ENCODE measurements around the gene TRPC1. TPM values are rescaled to one million over a fixed set of nuclear protein-coding genes. Genes with fewer than 3 reads are reported as not detected.

Gene TRPC1
- total RNA-seq, 4 donors from 2014 or later = 20.5 to 120 (median 53.9) TPM

DNA sequence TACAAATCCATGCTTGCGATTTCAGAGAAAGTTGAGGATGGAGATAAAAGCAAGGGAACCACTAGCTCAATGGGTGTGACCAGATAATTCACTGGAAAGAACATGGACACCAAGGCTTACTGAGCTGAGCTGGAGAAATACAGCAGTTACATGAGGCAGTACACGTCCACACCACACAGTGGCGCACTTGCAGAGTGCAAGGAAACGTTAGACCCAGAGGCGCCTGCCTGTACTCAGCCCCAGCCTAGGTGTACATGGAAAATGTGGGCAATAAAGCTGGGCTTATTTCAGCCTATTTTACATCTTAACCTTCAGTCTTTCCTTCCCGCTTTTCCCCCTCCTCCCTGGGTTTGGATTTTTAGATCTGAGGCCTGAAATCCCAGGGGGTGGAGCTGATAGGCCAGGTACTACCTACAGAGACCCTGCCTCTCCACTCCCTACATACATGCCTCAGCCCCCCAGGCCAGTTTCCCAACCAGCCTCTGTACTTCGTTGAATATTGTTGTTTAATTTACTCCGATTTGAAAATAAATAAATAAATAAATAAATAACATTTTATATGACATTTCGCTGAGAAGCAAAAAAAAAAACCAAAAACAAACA lies 105.0 kb downstream of the TRPC1 start:
- Histone ChIP-seq H3K27me3 (no peaks in the 10 kb centered on the region), H3K4me3 (no peak overlapping the region), H3K4me1 (no peaks in the 10 kb centered on the region), H3K36me3 (no peaks in the 10 kb centered on the region), H3K27ac (no peak overlapping the region), H3K9me3 (no peaks in the 10 kb centered on the region)
- intact Hi-C loops (cut with DNase I; ENCODE audit: low total_unique reads) = no loop called here
- no peak for TF ChIP-seq POLR2A (IDR thresholded peaks at IDR 0.05)
- TF ChIP-seq, protein P1, sequence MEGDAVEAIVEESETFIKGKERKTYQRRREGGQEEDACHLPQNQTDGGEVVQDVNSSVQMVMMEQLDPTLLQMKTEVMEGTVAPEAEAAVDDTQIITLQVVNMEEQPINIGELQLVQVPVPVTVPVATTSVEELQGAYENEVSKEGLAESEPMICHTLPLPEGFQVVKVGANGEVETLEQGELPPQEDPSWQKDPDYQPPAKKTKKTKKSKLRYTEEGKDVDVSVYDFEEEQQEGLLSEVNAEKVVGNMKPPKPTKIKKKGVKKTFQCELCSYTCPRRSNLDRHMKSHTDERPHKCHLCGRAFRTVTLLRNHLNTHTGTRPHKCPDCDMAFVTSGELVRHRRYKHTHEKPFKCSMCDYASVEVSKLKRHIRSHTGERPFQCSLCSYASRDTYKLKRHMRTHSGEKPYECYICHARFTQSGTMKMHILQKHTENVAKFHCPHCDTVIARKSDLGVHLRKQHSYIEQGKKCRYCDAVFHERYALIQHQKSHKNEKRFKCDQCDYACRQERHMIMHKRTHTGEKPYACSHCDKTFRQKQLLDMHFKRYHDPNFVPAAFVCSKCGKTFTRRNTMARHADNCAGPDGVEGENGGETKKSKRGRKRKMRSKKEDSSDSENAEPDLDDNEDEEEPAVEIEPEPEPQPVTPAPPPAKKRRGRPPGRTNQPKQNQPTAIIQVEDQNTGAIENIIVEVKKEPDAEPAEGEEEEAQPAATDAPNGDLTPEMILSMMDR (IDR thresholded peaks at IDR 0.05) = peak; percentile 53 to 67 (median 62)
- peak; percentile 46 to 77 for DNase-seq

DNA sequence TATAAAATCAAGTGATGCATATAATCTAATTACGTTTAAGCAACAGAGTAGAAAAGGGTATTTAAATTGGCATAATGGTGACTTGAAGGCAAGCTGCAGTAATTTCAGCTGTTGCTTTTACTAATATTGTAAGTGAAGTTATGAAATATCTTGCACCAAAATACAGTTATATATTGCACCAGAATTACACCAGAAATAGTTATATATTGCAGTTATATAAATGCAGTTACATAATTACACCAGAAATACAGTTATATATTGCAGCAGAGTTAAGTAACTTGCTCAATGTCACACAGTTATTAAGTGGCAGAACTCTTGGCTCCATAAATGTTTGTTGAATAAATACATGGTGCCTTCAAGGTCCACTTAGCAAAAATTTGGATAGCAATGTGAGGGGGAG lies 113.7 kb downstream of the TRPC1 start:
- TF ChIP-seq, protein P1 (IDR thresholded peaks at IDR 0.05) = no peak
- TF ChIP-seq POLR2A (IDR thresholded peaks at IDR 0.05) = no peak
- DNase-seq = no peak
- H3K36me3 ChIP-seq = no peaks in the 10 kb centered on the region
- intact Hi-C loops (cut with DNase I; ENCODE audit: low total_unique reads) = no loop called here
- H3K4me3 ChIP-seq = no peak overlapping the region
- H3K27ac ChIP-seq = no peak overlapping the region
- H3K9me3 ChIP-seq = no peaks in the 10 kb centered on the region
- H3K4me1 ChIP-seq = no peaks in the 10 kb centered on the region
- no peaks in the 10 kb centered on the region for H3K27me3 ChIP-seq

DNA sequence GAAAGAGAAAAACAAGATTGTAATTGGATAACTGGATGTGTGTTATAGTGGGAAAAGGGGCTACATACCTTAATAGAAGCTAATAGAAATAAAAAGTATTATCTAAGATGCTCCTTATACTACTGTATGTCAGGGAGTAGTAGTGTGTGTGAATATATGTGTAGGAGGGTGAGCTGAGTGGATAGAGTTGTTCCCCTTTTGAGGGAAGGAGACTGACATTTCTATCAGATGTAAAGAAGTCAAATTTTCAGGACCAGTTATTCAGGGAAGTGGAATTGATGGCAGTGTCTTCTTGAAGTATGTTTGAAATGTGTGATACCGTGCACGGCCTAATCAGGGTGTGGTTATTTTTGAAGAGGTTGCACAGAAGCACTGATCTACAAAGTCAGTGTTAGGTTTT lies 116.0 kb downstream of the TRPC1 start:
- no peaks in the 10 kb centered on the region for H3K9me3 ChIP-seq
- H3K36me3 ChIP-seq = no peaks in the 10 kb centered on the region
- H3K27ac ChIP-seq = no peak overlapping the region
- H3K27me3 ChIP-seq = no peaks in the 10 kb centered on the region
- no peak for DNase-seq
- intact Hi-C loops (cut with DNase I; ENCODE audit: low total_unique reads) = no loop called here
- H3K4me3 ChIP-seq = no peak overlapping the region
- no peak for TF ChIP-seq POLR2A (IDR thresholded peaks at IDR 0.05)
- TF ChIP-seq, protein P1 (IDR thresholded peaks at IDR 0.05) = no peak
- no peaks in the 10 kb centered on the region for H3K4me1 ChIP-seq

DNA sequence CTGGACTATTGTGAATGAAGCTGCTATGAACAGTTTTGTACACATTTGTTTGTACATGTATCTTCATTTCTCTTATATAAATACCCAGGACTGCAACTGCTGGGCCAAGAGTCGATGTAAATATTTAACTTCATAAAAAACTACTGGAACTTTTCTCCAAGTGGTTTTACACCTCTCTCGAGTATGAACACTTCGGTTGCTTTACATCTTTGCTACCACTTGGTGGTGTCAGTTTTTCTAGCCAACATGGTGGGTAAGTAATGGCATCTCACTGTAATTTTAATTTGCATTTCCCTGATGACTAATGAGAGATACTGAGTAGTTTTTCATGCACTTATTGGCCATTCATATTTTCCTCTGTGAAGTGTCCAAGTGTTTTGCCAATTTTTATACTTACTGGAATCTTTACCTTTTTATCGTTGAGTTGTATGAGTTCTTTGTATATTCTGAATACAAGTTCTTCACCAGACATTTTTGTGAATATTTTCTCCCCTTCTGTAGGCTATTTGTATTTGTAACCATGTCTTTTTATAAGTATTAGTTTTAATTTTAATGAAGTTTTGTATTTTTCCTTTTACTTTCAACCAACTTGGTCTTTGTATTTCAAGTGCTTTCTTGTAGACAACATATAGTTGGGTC lies 120.6 kb downstream of the TRPC1 start:
- intact Hi-C loops (cut with DNase I; ENCODE audit: low total_unique reads) = no loop called here
- Histone ChIP-seq H3K36me3 (no peaks in the 10 kb centered on the region), H3K4me1 (no peaks in the 10 kb centered on the region), H3K27ac (no peak overlapping the region), H3K4me3 (no peak overlapping the region), H3K27me3 (no peaks in the 10 kb centered on the region), H3K9me3 (no peaks in the 10 kb centered on the region)
- no peak for DNase-seq
- TF ChIP-seq POLR2A (IDR thresholded peaks at IDR 0.05) = no peak
- TF ChIP-seq, protein P1 (IDR thresholded peaks at IDR 0.05) = no peak

DNA sequence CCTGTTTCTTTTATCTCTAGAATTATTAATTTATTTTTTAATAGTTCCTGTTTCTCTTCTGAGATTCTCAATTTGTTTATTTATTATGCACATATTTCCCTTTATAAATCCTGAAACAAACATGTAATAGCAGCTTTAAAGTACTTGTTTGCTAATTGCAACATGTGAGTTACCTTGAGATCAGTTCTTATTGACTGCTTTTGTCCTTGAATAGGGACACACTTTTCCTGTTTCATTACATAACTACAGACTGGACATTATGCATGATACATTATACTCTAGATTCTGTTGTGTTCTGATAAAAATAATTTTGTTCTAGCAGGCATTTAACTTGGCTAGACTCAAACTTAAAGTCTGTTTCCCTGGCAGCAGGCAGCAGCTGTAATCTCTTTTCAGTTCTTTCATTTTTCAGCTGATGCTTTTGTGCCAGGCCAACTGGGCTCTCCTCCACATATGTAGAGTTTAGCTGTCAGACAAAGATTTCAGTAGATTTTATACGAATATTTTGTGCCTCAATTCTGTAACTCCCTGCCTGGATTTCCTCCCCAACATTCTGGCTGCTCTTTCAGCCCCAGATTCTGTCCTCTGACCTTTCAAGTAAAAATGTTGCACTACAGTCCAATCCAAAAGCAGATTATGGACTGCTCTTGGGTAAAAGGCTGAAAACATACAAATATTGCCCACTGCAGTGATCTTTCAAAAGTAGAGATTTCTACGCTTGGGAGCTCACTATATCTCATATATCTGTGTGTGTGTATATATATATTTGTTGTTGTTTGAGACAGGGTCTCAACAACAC lies 123.1 kb downstream of the TRPC1 start:
- DNase-seq = no peak
- Histone ChIP-seq H3K36me3 (no peaks in the 10 kb centered on the region), H3K9me3 (no peaks in the 10 kb centered on the region), H3K27me3 (no peaks in the 10 kb centered on the region), H3K27ac (no peak overlapping the region), H3K4me3 (no peak overlapping the region), H3K4me1 (no peaks in the 10 kb centered on the region)
- intact Hi-C loops (cut with DNase I; ENCODE audit: low total_unique reads) = loop anchor here (2.0 kb wide), 1 partner anchor 16 kb away; no protein-coding TSS in a partner anchor
- TF ChIP-seq POLR2A (IDR thresholded peaks at IDR 0.05) = no peak
